Osteoblast (primary cell): Measurements from ENCODE around the gene SYT9. TPM values are rescaled to one million over a fixed set of nuclear protein-coding genes. Genes with fewer than 3 reads are reported as not detected.

Experiments used
- DNase-seq: peaks from one replicate; pipeline ENCODE4 v3.0.0; 2011; ENCODE audit warnings: low spot score, mixed read lengths; ENCODE audit not compliant: insufficient read length; ENCODE audit errors: missing footprints
- H2AFZ ChIP-seq: 2 replicates; pipeline ENCODE4 v1.6.0; 2011; ENCODE audit warnings: mild to moderate bottlenecking, low read length
- H3K27ac ChIP-seq: 2 replicates; pipeline ENCODE4 v1.5.1; 2011; ENCODE audit warnings: mild to moderate bottlenecking, low read depth, low read length, moderate library complexity
- H3K27me3 ChIP-seq: 2 replicates; pipeline ENCODE4 v1.6.0; 2012; ENCODE audit warnings: mild to moderate bottlenecking, control low read depth, inconsistent platforms, low read length, moderate library complexity; ENCODE audit not compliant: insufficient read depth
- H3K36me3 ChIP-seq: 2 replicates; pipeline ENCODE4 v1.5.1; 2011; ENCODE audit warnings: mild to moderate bottlenecking, low read length, control low read depth, moderate library complexity; ENCODE audit not compliant: insufficient read depth
- H3K4me1 ChIP-seq: 2 replicates; pipeline ENCODE4 v1.5.1; 2011; ENCODE audit warnings: mild to moderate bottlenecking, low read length, control low read depth, moderate library complexity; ENCODE audit not compliant: insufficient read depth
- H3K4me2 ChIP-seq: 2 replicates; pipeline ENCODE4 v1.6.0; 2011; ENCODE audit warnings: mild to moderate bottlenecking, low read length; ENCODE audit not compliant: insufficient read depth
- H3K4me3 ChIP-seq: fragments of 200-600 bp; sonication (generic); 3 replicates; pipeline ENCODE4 v1.5.1; 2012; ENCODE audit warnings: mild to moderate bottlenecking, low read length, inconsistent platforms; ENCODE audit not compliant: insufficient read depth
- H3K79me2 ChIP-seq: 2 replicates; pipeline ENCODE4 v1.6.0; 2012; ENCODE audit warnings: mild to moderate bottlenecking, low read length, control low read depth, inconsistent platforms; ENCODE audit not compliant: insufficient read depth
- H3K9me3 ChIP-seq: 2 replicates; pipeline ENCODE4 v1.5.1; 2011; ENCODE audit warnings: low read depth, low read length, control low read depth
- H4K20me1 ChIP-seq: 2 replicates; pipeline ENCODE4 v1.6.0; 2012; ENCODE audit warnings: mild to moderate bottlenecking, low read length, control low read depth; ENCODE audit not compliant: insufficient read depth
- CTCF ChIP-seq: IDR thresholded peaks from 2 replicates; pipeline ENCODE4 v1.5.1; 2011; ENCODE audit warnings: mild to moderate bottlenecking, low read depth, low read length, moderate library complexity; ENCODE audit errors: extremely low read depth
- total RNA-seq: library from RNA; depleted of rRNA; stranded (reverse); fragments of >200 nt; gene quantifications from 2 replicates; pipeline ENCODE4 v1.2.3, GENCODE V29; 2012

The SYT9 gene
- total RNA-seq, 1 donor, result not detected

GRCh38 chr11:7448201-7448600 lies 196.5 kb downstream of the SYT9 start:
- no peak for DNase-seq
- H2AFZ ChIP-seq, result no peak overlapping the region
- no peak overlapping the region for H3K4me2 ChIP-seq
- no peaks in the 10 kb centered on the region for H3K79me2 ChIP-seq
- H3K4me3 ChIP-seq, result no peak overlapping the region
- H3K9me3 ChIP-seq, result no peaks in the 10 kb centered on the region
- no peaks in the 10 kb centered on the region for H3K4me1 ChIP-seq
- H4K20me1 ChIP-seq, result no peaks in the 10 kb centered on the region
- peaks cover 7% of the 10 kb centered on the region for H3K27me3 ChIP-seq
- no peak overlapping the region for H3K27ac ChIP-seq
- H3K36me3 ChIP-seq, result no peaks in the 10 kb centered on the region
- no peak for TF ChIP-seq CTCF

- Histone ChIP-seq H3K4me1 (no peaks in the 10 kb centered on the region), H3K27me3 (peaks cover 7% of the 10 kb centered on the region), H3K36me3 (no peaks in the 10 kb centered on the region), H3K9me3 (no peaks in the 10 kb centered on the region), H3K79me2 (no peaks in the 10 kb centered on the region), H3K4me3 (no peak overlapping the region), H2AFZ (no peak overlapping the region), H3K4me2 (no peak overlapping the region), H3K27ac (no peak overlapping the region), H4K20me1 (no peaks in the 10 kb centered on the region)
- TF ChIP-seq CTCF, result no peak
- DNase-seq, result no peak
Measured at GRCh38 chr11:7449211-7449840, 197.6 kb downstream of the SYT9 start.

GRCh38 chr11:7449841-7450214 lies 198.1 kb downstream of the SYT9 start:
- DNase-seq, result no peak
- no peaks in the 10 kb centered on the region for H4K20me1 ChIP-seq
- TF ChIP-seq CTCF, result no peak

GRCh38 chr11:7450836-7451235 lies 199.1 kb downstream of the SYT9 start:
- Histone ChIP-seq H3K27me3 (no peaks in the 10 kb centered on the region), H3K27ac (no peak overlapping the region), H3K4me3 (no peak overlapping the region), H3K4me2 (no peak overlapping the region), H3K9me3 (no peaks in the 10 kb centered on the region), H3K4me1 (no peaks in the 10 kb centered on the region), H2AFZ (no peak overlapping the region), H3K79me2 (no peaks in the 10 kb centered on the region), H3K36me3 (no peaks in the 10 kb centered on the region), H4K20me1 (no peaks in the 10 kb centered on the region)
- TF ChIP-seq CTCF, result no peak
- DNase-seq, result no peak

More at GRCh38 chr11:7449841-7450214, 198.1 kb downstream of the SYT9 start:
- H3K4me1 ChIP-seq, result no peaks in the 10 kb centered on the region
- no peak overlapping the region for H3K27ac ChIP-seq
- H2AFZ ChIP-seq, result no peak overlapping the region
- H3K4me2 ChIP-seq, result no peak overlapping the region
- H3K36me3 ChIP-seq, result no peaks in the 10 kb centered on the region
- H3K27me3 ChIP-seq, result peaks cover 3% of the 10 kb centered on the region
- no peaks in the 10 kb centered on the region for H3K9me3 ChIP-seq
- H3K79me2 ChIP-seq, result no peaks in the 10 kb centered on the region
- no peak overlapping the region for H3K4me3 ChIP-seq
